ENCODE data around the gene IQSEC1.

Gene IQSEC1

GRCh38 chr3:13046569-13047274, 26.5 kb downstream of the IQSEC1 start:
- DNase-seq, result no peak

GRCh38 chr3:13045904-13046568, 27.2 kb downstream of the IQSEC1 start:
- DNase-seq, result peak; percentile 13

GRCh38 chr3:13045241-13045903, 27.9 kb downstream of the IQSEC1 start:
- DNase-seq, result no peak

GRCh38 chr3:13044496-13045240, 28.6 kb downstream of the IQSEC1 start:
- no peak for DNase-seq

- no peak for DNase-seq
Observed at GRCh38 chr3:13043656-13044055, 29.6 kb downstream of the IQSEC1 start.

GRCh38 chr3:13042715-13043271, 30.4 kb downstream of the IQSEC1 start:
- no peak for DNase-seq

- no peak for DNase-seq
Observed at GRCh38 chr3:13042127-13042701, 31.0 kb downstream of the IQSEC1 start.

- no peak for DNase-seq
Observed at GRCh38 chr3:13041113-13041776, 32.0 kb downstream of the IQSEC1 start.

- DNase-seq, result no peak
Observed at GRCh38 chr3:13040361-13041074, 32.7 kb downstream of the IQSEC1 start.

- DNase-seq, result no peak
Observed at GRCh38 chr3:13039213-13039896, 33.9 kb downstream of the IQSEC1 start.

GRCh38 chr3:13037458-13038117, 35.6 kb downstream of the IQSEC1 start:
- no peak for DNase-seq

- no peak for DNase-seq
Observed at GRCh38 chr3:13034861-13035260, 38.4 kb downstream of the IQSEC1 start.

- no peak for DNase-seq
Observed at GRCh38 chr3:13034109-13034800, 39.0 kb downstream of the IQSEC1 start.

- no peak for DNase-seq
Observed at GRCh38 chr3:13032206-13032605, 41.0 kb downstream of the IQSEC1 start.

- no peak for DNase-seq
Observed at GRCh38 chr3:13031621-13032020, 41.6 kb downstream of the IQSEC1 start.

GRCh38 chr3:13030684-13031083, 42.5 kb downstream of the IQSEC1 start:
- DNase-seq, result no peak

- DNase-seq, result no peak
Observed at GRCh38 chr3:13028010-13028821, 45.0 kb downstream of the IQSEC1 start.

- DNase-seq, result no peak
Observed at GRCh38 chr3:13027154-13027553, 46.1 kb downstream of the IQSEC1 start.

GRCh38 chr3:13026534-13026933, 46.7 kb downstream of the IQSEC1 start:
- no peak for DNase-seq
